SKM-1 treated with dmso at 0.1 percent for 144 hours (cell line): Measurements from ENCODE around the gene RUBCNL.

Source experiments
- DNase-seq: peaks from one replicate; lab custom pipeline; 2025; ENCODE audit not compliant: unreplicated experiment; lab: John Stamatoyannopoulos, UW

Gene RUBCNL

GRCh38 chr13:46311217-46311616 lies 75.8 kb downstream of the RUBCNL start:
- no peak for DNase-seq

- DNase-seq = no peak
Measured at GRCh38 chr13:46310066-46310465, 77.0 kb downstream of the RUBCNL start.

- no peak for DNase-seq
Measured at GRCh38 chr13:46307554-46307953, 79.5 kb downstream of the RUBCNL start.

GRCh38 chr13:46304546-46304945 lies 82.5 kb downstream of the RUBCNL start:
- DNase-seq = no peak

- no peak for DNase-seq
Measured at GRCh38 chr13:46303742-46304385, 83.2 kb downstream of the RUBCNL start.

- no peak for DNase-seq
Measured at GRCh38 chr13:46297361-46297811, 89.7 kb downstream of the RUBCNL start.

GRCh38 chr13:46296921-46297320 lies 90.1 kb downstream of the RUBCNL start:
- DNase-seq = no peak

GRCh38 chr13:46296115-46296822 lies 90.8 kb downstream of the RUBCNL start:
- peak; percentile 82 for DNase-seq

GRCh38 chr13:46295491-46296114 lies 91.4 kb downstream of the RUBCNL start:
- peak; percentile 95 for DNase-seq

- no peak for DNase-seq
Measured at GRCh38 chr13:46293436-46293835, 93.6 kb downstream of the RUBCNL start.
